GM19372 (cell line): ENCODE results near the gene LRRC8A.
"Not testable (repeated sequence)": the region's sequence is repeated elsewhere in the genome, so short reads cannot be mapped to it uniquely, and the experiment has no call there.

Experiments used
- ATAC-seq: cut with Tn5 transposase; IDR thresholded peaks from one replicate; pipeline ENCODE4 v1.9.1; 2021; ENCODE audit warnings: mild to moderate bottlenecking, low read depth, moderate library complexity; ENCODE audit not compliant: unreplicated experiment

The LRRC8A gene

GRCh38 chr9:128947277-128947526 lies 65.3 kb downstream of the LRRC8A start:
- ATAC-seq: no peak

- peak; percentile 75 for ATAC-seq
Measured at GRCh38 chr9:128947527-128948301, 65.8 kb downstream of the LRRC8A start, which contains the start of the genes DOLK and NUP188. TSS of gene DOLK (minus strand) at chr9:128947603. CDS start at chr9:128947303, 300 bp downstream. TSS of gene NUP188 (plus strand) at chr9:128947699. CDS start at chr9:128947720, 21 bp downstream.

GRCh38 chr9:128961403-128961802 lies 79.5 kb downstream of the LRRC8A start:
- ATAC-seq: not testable (repeated sequence)
